GM12878 (cell line): ENCODE measurements around the gene THUMPD2.

ENCODE experiments used
- GABPA ChIP-seq: IDR thresholded peaks from 2 replicates; pipeline ENCODE4 v1.6.1; 2014; ENCODE audit warnings: antibody characterized with exemption, low read depth, mild to moderate bottlenecking, inconsistent platforms
- JUNB ChIP-seq: IDR thresholded peaks from 2 replicates; pipeline ENCODE4 v1.6.1; 2016; ENCODE audit warnings: antibody characterized with exemption, mild to moderate bottlenecking
- POLR2AphosphoS5 ChIP-seq: IDR thresholded peaks from 2 replicates; pipeline ENCODE4 v1.6.1; 2011; ENCODE audit warnings: mild to moderate bottlenecking, low read length, inconsistent platforms
- SP1 ChIP-seq: IDR thresholded peaks from one replicate; pipeline ENCODE4 v1.6.1; 2011; ENCODE audit warnings: low read depth, low read length
- STAT1 ChIP-seq: fragments of 450-650 bp; conservative IDR thresholded peaks from 2 replicates; pipeline ENCODE4 v1.6.1; 2014; ENCODE audit warnings: antibody characterized with exemption, mild to moderate bottlenecking
- SUZ12 ChIP-seq: fragments of 200-600 bp; sonication (generic); IDR thresholded peaks from one replicate; pipeline ENCODE4 v1.6.1; 2018; ENCODE audit warnings: antibody characterized with exemption, mild to moderate bottlenecking; ENCODE audit not compliant: unreplicated experiment
- ZBED1 ChIP-seq: IDR thresholded peaks from 2 replicates; pipeline ENCODE4 v1.6.1; 2016; ENCODE audit warnings: borderline replicate concordance
- TF ChIP-seq, protein P1 (sequence below): IDR thresholded peaks from 2 replicates; pipeline ENCODE4 v1.6.1; 2012; ENCODE audit warnings: low read length, inconsistent platforms
- TF ChIP-seq, protein P2 (sequence below), 3 experiments: IDR thresholded peaks in 2 of 3; conservative IDR thresholded peaks in 1 of 3; 2 replicates each; pipeline ENCODE4 v1.5.1; 2011; ENCODE audit warnings: low read depth in 3 of 3, low read length in 3 of 3, mild to moderate bottlenecking in 3 of 3, control low read depth in 2 of 3, moderate library complexity in 2 of 3, inconsistent platforms in 1 of 3, mixed read lengths in 1 of 3; ENCODE audit not compliant: control insufficient read depth in 2 of 3, insufficient read depth in 1 of 3; ENCODE audit errors: extremely low read depth in 1 of 3
- TF ChIP-seq, protein P3 (sequence below): fragments of 450-650 bp; formaldehyde crosslinking; IDR thresholded peaks from 2 replicates; pipeline ENCODE4 v1.4.0; 2022; ENCODE audit warnings: mild to moderate bottlenecking, moderate library complexity
- TF ChIP-seq, protein P4 (sequence below): IDR thresholded peaks from 2 replicates; pipeline ENCODE4 v1.6.1; 2012; ENCODE audit warnings: low read depth, low read length, improper control_type of control experiment
- TF ChIP-seq, protein P5 (sequence below): IDR thresholded peaks from 2 replicates; pipeline ENCODE4 v1.6.1; 2012; ENCODE audit warnings: mild to moderate bottlenecking, low read depth, low read length

DNA sequence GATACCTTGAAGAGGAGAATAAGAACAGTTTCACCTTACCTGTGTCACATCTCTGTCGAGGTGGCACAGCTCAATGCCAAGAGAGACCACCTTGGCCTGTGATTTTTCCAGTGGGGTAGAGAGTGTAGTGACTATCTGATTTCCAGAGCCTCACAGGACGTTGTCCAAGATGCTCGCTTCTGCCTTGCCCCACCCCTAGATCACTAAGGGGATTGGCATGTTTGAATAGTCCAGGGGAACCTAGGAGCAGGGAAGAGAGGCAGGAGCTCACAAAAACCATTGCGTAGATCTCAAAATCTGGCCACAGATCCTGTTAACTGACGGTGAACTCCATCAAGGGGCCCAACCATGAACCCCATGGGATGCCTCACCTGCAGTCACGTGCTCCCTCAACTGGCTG is 89.2 kb downstream of the THUMPD2 start:
- TF ChIP-seq GABPA (no peak), SP1 (no peak), POLR2AphosphoS5 (no peak), JUNB (no peak), ZBED1 (no peak), SUZ12 (no peak), STAT1 (no peak)
- TF ChIP-seq, protein P1, sequence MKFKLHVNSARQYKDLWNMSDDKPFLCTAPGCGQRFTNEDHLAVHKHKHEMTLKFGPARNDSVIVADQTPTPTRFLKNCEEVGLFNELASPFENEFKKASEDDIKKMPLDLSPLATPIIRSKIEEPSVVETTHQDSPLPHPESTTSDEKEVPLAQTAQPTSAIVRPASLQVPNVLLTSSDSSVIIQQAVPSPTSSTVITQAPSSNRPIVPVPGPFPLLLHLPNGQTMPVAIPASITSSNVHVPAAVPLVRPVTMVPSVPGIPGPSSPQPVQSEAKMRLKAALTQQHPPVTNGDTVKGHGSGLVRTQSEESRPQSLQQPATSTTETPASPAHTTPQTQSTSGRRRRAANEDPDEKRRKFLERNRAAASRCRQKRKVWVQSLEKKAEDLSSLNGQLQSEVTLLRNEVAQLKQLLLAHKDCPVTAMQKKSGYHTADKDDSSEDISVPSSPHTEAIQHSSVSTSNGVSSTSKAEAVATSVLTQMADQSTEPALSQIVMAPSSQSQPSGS = no peak
- TF ChIP-seq, protein P2, sequence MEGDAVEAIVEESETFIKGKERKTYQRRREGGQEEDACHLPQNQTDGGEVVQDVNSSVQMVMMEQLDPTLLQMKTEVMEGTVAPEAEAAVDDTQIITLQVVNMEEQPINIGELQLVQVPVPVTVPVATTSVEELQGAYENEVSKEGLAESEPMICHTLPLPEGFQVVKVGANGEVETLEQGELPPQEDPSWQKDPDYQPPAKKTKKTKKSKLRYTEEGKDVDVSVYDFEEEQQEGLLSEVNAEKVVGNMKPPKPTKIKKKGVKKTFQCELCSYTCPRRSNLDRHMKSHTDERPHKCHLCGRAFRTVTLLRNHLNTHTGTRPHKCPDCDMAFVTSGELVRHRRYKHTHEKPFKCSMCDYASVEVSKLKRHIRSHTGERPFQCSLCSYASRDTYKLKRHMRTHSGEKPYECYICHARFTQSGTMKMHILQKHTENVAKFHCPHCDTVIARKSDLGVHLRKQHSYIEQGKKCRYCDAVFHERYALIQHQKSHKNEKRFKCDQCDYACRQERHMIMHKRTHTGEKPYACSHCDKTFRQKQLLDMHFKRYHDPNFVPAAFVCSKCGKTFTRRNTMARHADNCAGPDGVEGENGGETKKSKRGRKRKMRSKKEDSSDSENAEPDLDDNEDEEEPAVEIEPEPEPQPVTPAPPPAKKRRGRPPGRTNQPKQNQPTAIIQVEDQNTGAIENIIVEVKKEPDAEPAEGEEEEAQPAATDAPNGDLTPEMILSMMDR (IDR thresholded peaks at IDR 0.05 in 2 of 3, conservative IDR thresholded peaks at IDR 0.05 in 1 of 3; ENCODE audit: control insufficient read depth in 2 of 3, extremely low read depth in 1 of 3, insufficient read depth in 1 of 3, low read depth in 3 of 3, low read length in 3 of 3) = no peak
- TF ChIP-seq, protein P3, sequence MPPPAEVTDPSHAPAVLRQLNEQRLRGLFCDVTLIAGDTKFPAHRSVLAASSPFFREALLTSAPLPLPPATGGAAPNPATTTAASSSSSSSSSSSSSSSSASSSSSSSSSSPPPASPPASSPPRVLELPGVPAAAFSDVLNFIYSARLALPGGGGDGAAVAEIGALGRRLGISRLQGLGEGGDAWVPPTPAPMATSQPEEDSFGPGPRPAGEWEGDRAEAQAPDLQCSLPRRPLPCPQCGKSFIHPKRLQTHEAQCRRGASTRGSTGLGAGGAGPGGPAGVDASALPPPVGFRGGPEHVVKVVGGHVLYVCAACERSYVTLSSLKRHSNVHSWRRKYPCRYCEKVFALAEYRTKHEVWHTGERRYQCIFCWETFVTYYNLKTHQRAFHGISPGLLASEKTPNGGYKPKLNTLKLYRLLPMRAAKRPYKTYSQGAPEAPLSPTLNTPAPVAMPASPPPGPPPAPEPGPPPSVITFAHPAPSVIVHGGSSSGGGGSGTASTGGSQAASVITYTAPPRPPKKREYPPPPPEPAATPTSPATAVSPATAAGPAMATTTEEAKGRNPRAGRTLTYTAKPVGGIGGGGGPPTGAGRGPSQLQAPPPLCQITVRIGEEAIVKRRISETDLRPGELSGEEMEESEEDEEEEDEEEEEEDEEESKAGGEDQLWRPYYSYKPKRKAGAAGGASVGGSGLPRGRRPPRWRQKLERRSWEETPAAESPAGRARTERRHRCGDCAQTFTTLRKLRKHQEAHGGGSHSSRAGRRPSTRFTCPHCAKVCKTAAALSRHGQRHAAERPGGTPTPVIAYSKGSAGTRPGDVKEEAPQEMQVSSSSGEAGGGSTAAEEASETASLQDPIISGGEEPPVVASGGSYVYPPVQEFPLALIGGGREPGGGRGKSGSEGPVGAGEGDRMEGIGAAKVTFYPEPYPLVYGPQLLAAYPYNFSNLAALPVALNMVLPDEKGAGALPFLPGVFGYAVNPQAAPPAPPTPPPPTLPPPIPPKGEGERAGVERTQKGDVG (CRISPR knock-in tag) = no peak
- TF ChIP-seq, protein P4, sequence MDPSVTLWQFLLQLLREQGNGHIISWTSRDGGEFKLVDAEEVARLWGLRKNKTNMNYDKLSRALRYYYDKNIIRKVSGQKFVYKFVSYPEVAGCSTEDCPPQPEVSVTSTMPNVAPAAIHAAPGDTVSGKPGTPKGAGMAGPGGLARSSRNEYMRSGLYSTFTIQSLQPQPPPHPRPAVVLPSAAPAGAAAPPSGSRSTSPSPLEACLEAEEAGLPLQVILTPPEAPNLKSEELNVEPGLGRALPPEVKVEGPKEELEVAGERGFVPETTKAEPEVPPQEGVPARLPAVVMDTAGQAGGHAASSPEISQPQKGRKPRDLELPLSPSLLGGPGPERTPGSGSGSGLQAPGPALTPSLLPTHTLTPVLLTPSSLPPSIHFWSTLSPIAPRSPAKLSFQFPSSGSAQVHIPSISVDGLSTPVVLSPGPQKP = no peak
- TF ChIP-seq, protein P5, sequence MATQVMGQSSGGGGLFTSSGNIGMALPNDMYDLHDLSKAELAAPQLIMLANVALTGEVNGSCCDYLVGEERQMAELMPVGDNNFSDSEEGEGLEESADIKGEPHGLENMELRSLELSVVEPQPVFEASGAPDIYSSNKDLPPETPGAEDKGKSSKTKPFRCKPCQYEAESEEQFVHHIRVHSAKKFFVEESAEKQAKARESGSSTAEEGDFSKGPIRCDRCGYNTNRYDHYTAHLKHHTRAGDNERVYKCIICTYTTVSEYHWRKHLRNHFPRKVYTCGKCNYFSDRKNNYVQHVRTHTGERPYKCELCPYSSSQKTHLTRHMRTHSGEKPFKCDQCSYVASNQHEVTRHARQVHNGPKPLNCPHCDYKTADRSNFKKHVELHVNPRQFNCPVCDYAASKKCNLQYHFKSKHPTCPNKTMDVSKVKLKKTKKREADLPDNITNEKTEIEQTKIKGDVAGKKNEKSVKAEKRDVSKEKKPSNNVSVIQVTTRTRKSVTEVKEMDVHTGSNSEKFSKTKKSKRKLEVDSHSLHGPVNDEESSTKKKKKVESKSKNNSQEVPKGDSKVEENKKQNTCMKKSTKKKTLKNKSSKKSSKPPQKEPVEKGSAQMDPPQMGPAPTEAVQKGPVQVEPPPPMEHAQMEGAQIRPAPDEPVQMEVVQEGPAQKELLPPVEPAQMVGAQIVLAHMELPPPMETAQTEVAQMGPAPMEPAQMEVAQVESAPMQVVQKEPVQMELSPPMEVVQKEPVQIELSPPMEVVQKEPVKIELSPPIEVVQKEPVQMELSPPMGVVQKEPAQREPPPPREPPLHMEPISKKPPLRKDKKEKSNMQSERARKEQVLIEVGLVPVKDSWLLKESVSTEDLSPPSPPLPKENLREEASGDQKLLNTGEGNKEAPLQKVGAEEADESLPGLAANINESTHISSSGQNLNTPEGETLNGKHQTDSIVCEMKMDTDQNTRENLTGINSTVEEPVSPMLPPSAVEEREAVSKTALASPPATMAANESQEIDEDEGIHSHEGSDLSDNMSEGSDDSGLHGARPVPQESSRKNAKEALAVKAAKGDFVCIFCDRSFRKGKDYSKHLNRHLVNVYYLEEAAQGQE = no peak
